H9 (cell line): ENCODE data around the gene DDT. TPM values are rescaled to one million over a fixed set of nuclear protein-coding genes. Genes with fewer than 3 reads are reported as not detected.
"Not testable (repeated sequence)": the region's sequence is repeated elsewhere in the genome, so short reads cannot be mapped to it uniquely, and the experiment has no call there.

Experiments used
- DNase-seq: peaks from one replicate; pipeline ENCODE4 v3.0.0-alpha.2; 2017
- H2AFZ ChIP-seq: one replicate; pipeline ENCODE4 v1.6.1; 2013; ENCODE audit warnings: mild to moderate bottlenecking, low read length, control low read depth, moderate library complexity
- H2AK5ac ChIP-seq: 2 replicates; pipeline ENCODE4 v1.6.1; 2013; ENCODE audit warnings: low read length, control low read depth, mixed read lengths; ENCODE audit not compliant: insufficient read length
- H2BK120ac ChIP-seq: one replicate; pipeline ENCODE4 v1.6.1; 2013; ENCODE audit warnings: low read depth, mild to moderate bottlenecking, low read length, control low read depth, inconsistent platforms; ENCODE audit not compliant: poor library complexity, severe bottlenecking
- H2BK12ac ChIP-seq: 2 replicates; pipeline ENCODE4 v1.6.1; 2013; ENCODE audit warnings: low read length, control low read depth, mixed read lengths, low read depth; ENCODE audit not compliant: insufficient read length
- H2BK15ac ChIP-seq: 2 replicates; pipeline ENCODE4 v1.6.1; 2013; ENCODE audit warnings: low read depth, low read length, control low read depth
- H2BK20ac ChIP-seq: one replicate; pipeline ENCODE4 v1.6.1; 2013; ENCODE audit warnings: low read depth, mild to moderate bottlenecking, low read length, control low read depth, inconsistent platforms; ENCODE audit not compliant: poor library complexity, severe bottlenecking
- H2BK5ac ChIP-seq: 2 replicates; pipeline ENCODE4 v1.6.1; 2013; ENCODE audit warnings: low read length, control low read depth, mixed read lengths; ENCODE audit not compliant: insufficient read length
- H3K14ac ChIP-seq: 2 replicates; pipeline ENCODE4 v1.6.1; 2013; ENCODE audit warnings: low read length, control low read depth; ENCODE audit not compliant: insufficient read depth
- H3K18ac ChIP-seq: 2 replicates; pipeline ENCODE4 v1.6.1; 2013; ENCODE audit warnings: low read depth, mild to moderate bottlenecking, mixed read lengths, low read length, control low read depth; ENCODE audit not compliant: insufficient read length
- H3K23ac ChIP-seq: 2 replicates; pipeline ENCODE4 v1.6.1; 2013; ENCODE audit warnings: low read length, control low read depth, mixed read lengths, low read depth; ENCODE audit not compliant: insufficient read length
- H3K23me2 ChIP-seq: 2 replicates; pipeline ENCODE4 v1.6.1; 2013; ENCODE audit warnings: low read depth, mild to moderate bottlenecking, mixed read lengths, low read length, control low read depth; ENCODE audit not compliant: insufficient read length, poor library complexity, severe bottlenecking
- H3K27ac ChIP-seq: 2 replicates; pipeline ENCODE4 v1.5.1; 2013; ENCODE audit warnings: low read length, control low read depth, mixed read lengths, low read depth; ENCODE audit not compliant: insufficient read length
- H3K27me3 ChIP-seq: 2 replicates; pipeline ENCODE4 v1.6.1; 2013; ENCODE audit warnings: low read length, control low read depth, inconsistent platforms; ENCODE audit not compliant: insufficient read depth
- H3K4ac ChIP-seq: 2 replicates; pipeline ENCODE4 v1.6.1; 2013; ENCODE audit warnings: low read depth, mild to moderate bottlenecking, control low read depth, inconsistent platforms, low read length, moderate library complexity
- H3K4me1 ChIP-seq: 2 replicates; pipeline ENCODE4 v1.6.1; 2013; ENCODE audit warnings: low read length, control low read depth, inconsistent platforms; ENCODE audit not compliant: insufficient read depth
- H3K4me2 ChIP-seq: 2 replicates; pipeline ENCODE4 v1.6.1; 2013; ENCODE audit warnings: low read length, control low read depth, mixed read lengths; ENCODE audit not compliant: insufficient read length, insufficient read depth
- H3K56ac ChIP-seq: 2 replicates; pipeline ENCODE4 v1.6.1; 2013; ENCODE audit warnings: low read depth, mild to moderate bottlenecking, mixed read lengths, low read length, control low read depth; ENCODE audit not compliant: insufficient read length
- H3K79me1 ChIP-seq: 2 replicates; pipeline ENCODE4 v1.6.1; 2013; ENCODE audit warnings: low read depth, mild to moderate bottlenecking, moderate library complexity, low read length, control low read depth, inconsistent platforms; ENCODE audit not compliant: insufficient read depth, poor library complexity, severe bottlenecking
- H3K79me2 ChIP-seq: 2 replicates; pipeline ENCODE4 v1.6.1; 2013; ENCODE audit warnings: low read length, control low read depth, inconsistent platforms; ENCODE audit not compliant: insufficient read depth
- H3K9ac ChIP-seq: 2 replicates; pipeline ENCODE4 v1.6.1; 2013; ENCODE audit warnings: low read length, control low read depth, mixed read lengths; ENCODE audit not compliant: insufficient read length; ENCODE audit errors: extremely low read depth
- H3K9me3 ChIP-seq: one replicate; pipeline ENCODE4 v1.6.1; 2013; ENCODE audit warnings: low read depth, low read length, inconsistent platforms; ENCODE audit not compliant: control insufficient read depth
- H3T11ph ChIP-seq: one replicate; pipeline ENCODE4 v1.6.1; 2013; ENCODE audit warnings: mild to moderate bottlenecking, low read length, control low read depth, inconsistent platforms
- H4K20me1 ChIP-seq: one replicate; pipeline ENCODE4 v1.6.1; 2013; ENCODE audit not compliant: control insufficient read depth, insufficient read length, insufficient read depth
- H4K5ac ChIP-seq: 2 replicates; pipeline ENCODE4 v1.6.1; 2013; ENCODE audit warnings: low read depth, mild to moderate bottlenecking, mixed read lengths, low read length, control low read depth; ENCODE audit not compliant: insufficient read length
- H4K8ac ChIP-seq: replicated peaks from 2 replicates; pipeline ENCODE4 v1.6.1; 2013; ENCODE audit warnings: low read length, control low read depth, mixed read lengths, low read depth; ENCODE audit not compliant: insufficient read length
- H4K91ac ChIP-seq: 2 replicates; pipeline ENCODE4 v1.6.1; 2013; ENCODE audit warnings: low read depth, mild to moderate bottlenecking, moderate library complexity, mixed read lengths, low read length, control low read depth; ENCODE audit not compliant: insufficient read length
- H3K27ac Mint-ChIP-seq, 3 experiments: 2 replicates in 2 of 3; 3 replicates in 1 of 3; pipeline ENCODE4 v1.8.0; 2020 to 2021; ENCODE audit warnings: mixed read lengths in 3 of 3, mild to moderate bottlenecking in 1 of 3, moderate library complexity in 1 of 3
- H3K27me3 Mint-ChIP-seq: 2 replicates; pipeline ENCODE4 v1.8.0; 2021; ENCODE audit warnings: low read depth, mild to moderate bottlenecking, moderate library complexity, mixed read lengths
- H3K36me3 Mint-ChIP-seq, 3 experiments: 2 replicates in 2 of 3; 3 replicates in 1 of 3; pipeline ENCODE4 v1.8.0; 2020 to 2021; ENCODE audit warnings: low read depth in 3 of 3, mixed read lengths in 3 of 3; ENCODE audit not compliant: insufficient read depth in 1 of 3
- H3K4me1 Mint-ChIP-seq, 2 experiments: 2 replicates each; pipeline ENCODE4 v1.8.0; 2020; ENCODE audit warnings: mixed read lengths in 2 of 2
- H3K4me3 Mint-ChIP-seq, 2 experiments: 2 replicates in 1 of 2; 3 replicates in 1 of 2; pipeline ENCODE4 v1.8.0; 2020 to 2021; ENCODE audit warnings: mild to moderate bottlenecking in 2 of 2, mixed read lengths in 2 of 2, moderate library complexity in 1 of 2
- H3K9me3 Mint-ChIP-seq, 2 experiments: 2 replicates in 1 of 2; 3 replicates in 1 of 2; pipeline ENCODE4 v1.8.0; 2020; ENCODE audit warnings: mild to moderate bottlenecking in 2 of 2, mixed read lengths in 2 of 2, moderate library complexity in 1 of 2
- WGBS: extraction: QIAGEN DNeasy Blood & Tissue Kit; methylation state at CpG from one replicate; pipeline ENCODE4 v1.1.7; 2013; ENCODE audit warnings: missing lambda C conversion rate, low lambda C conversion rate, mixed read lengths; ENCODE audit not compliant: insufficient read length; ENCODE audit errors: extremely low coverage; 5-methylcytosine and 5-hydroxymethylcytosine counted together
- total RNA-seq: library from RNA; stranded (reverse); gene quantifications from 2 replicates; pipeline ENCODE4 v1.2.1, GENCODE V29; 2021

The DDT gene
- total RNA-seq, 1 experiment from 2014 or later, result 185 TPM

GRCh38 chr22:23993080-23993479, 18.8 kb upstream of the DDT start:
- H3K79me2 ChIP-seq, H3K4me2 ChIP-seq, H4K8ac ChIP-seq, H3K9ac ChIP-seq, H3K27me3 ChIP-seq, H3K27ac ChIP-seq, H3K9me3 ChIP-seq, H3K79me1 ChIP-seq, H4K20me1 ChIP-seq, H2AK5ac ChIP-seq, H3T11ph ChIP-seq, H4K5ac ChIP-seq, DNase-seq, H3K4me3 Mint-ChIP-seq, H3K23ac ChIP-seq, H2BK12ac ChIP-seq, H3K4me1 Mint-ChIP-seq, H2BK120ac ChIP-seq, H2BK20ac ChIP-seq, H2AFZ ChIP-seq, H3K23me2 ChIP-seq, H3K18ac ChIP-seq, H3K14ac ChIP-seq, H3K56ac ChIP-seq, H2BK5ac ChIP-seq, H2BK15ac ChIP-seq, H3K9me3 Mint-ChIP-seq, H3K36me3 Mint-ChIP-seq, H4K91ac ChIP-seq, H3K27ac Mint-ChIP-seq, H3K4me1 ChIP-seq, H3K27me3 Mint-ChIP-seq, H3K4ac ChIP-seq: not testable (repeated sequence)
- no CpG with 5 or more reads among the region's 2 CpGs for WGBS

- not testable (repeated sequence) for H3K23ac ChIP-seq, H3K9me3 ChIP-seq, H4K5ac ChIP-seq, H2BK120ac ChIP-seq, H2AK5ac ChIP-seq, H3K23me2 ChIP-seq, H3K4me3 Mint-ChIP-seq, H4K8ac ChIP-seq, H3K79me2 ChIP-seq, H3K27me3 Mint-ChIP-seq, H2BK20ac ChIP-seq, H3K4ac ChIP-seq, H3K56ac ChIP-seq, DNase-seq, H4K91ac ChIP-seq, H3K9ac ChIP-seq, H3K4me2 ChIP-seq, H3K9me3 Mint-ChIP-seq, H3K14ac ChIP-seq, H3K27me3 ChIP-seq, H4K20me1 ChIP-seq, H3T11ph ChIP-seq, H3K4me1 ChIP-seq, H3K79me1 ChIP-seq, H2BK5ac ChIP-seq, H3K18ac ChIP-seq, H3K27ac Mint-ChIP-seq, H2AFZ ChIP-seq, H3K4me1 Mint-ChIP-seq, H2BK15ac ChIP-seq, H3K36me3 Mint-ChIP-seq, H2BK12ac ChIP-seq, H3K27ac ChIP-seq
- no CpG with 5 or more reads among the region's 3 CpGs for WGBS
Measured at GRCh38 chr22:23989583-23990244, 15.5 kb upstream of the DDT start.
